SK-N-SH (cell line): Measurements from ENCODE around the gene EPHA6. TPM values are rescaled to one million over a fixed set of nuclear protein-coding genes. Genes with fewer than 3 reads are reported as not detected.

ENCODE experiments used
- CTCF ChIA-PET: fragments of 300-600, 350-600 bp; formaldehyde crosslinking; extraction: SDS; loops from one replicate; lab custom pipeline; 2021; lab: Yijun Ruan, JAX
- POLR2A ChIA-PET: fragments of 350-600 bp; sonication (Branson Sonifier 250); formaldehyde crosslinking; extraction: SDS; loops from one replicate; lab custom pipeline; 2020; ENCODE audit warnings: antibody characterized with exemption, inconsistent platforms; lab: Yijun Ruan, JAX
- DNase-seq: peaks from one replicate; pipeline ENCODE4 v3.0.0; 2012
- H2AFZ ChIP-seq: fragments of 200-600 bp; sonication (generic); 2 replicates; pipeline ENCODE4 v1.8.1; 2016; ENCODE audit warnings: antibody characterized with exemption, mild to moderate bottlenecking, low read depth
- H3F3A ChIP-seq: fragments of 200-600 bp; sonication (generic); replicated peaks from 2 replicates; pipeline ENCODE3; 2016; ENCODE audit warnings: antibody characterized with exemption, mild to moderate bottlenecking; ENCODE audit not compliant: insufficient read depth
- H3K27ac ChIP-seq, 2 experiments: fragments of 200-500 bp in 1 of 2; fragments of 200-600 bp in 1 of 2; sonication (Bioruptor generic) in 1 of 2; sonication (generic), shearing (Covaris generic) in 1 of 2; 2 replicates each; pipeline versions ENCODE4 v1.5.1 to v1.6.1; 2014 to 2016; ENCODE audit warnings: low read depth in 2 of 2, inconsistent platforms in 1 of 2, low read length in 1 of 2, mild to moderate bottlenecking in 1 of 2, mixed read lengths in 1 of 2
- H3K27me3 ChIP-seq: fragments of 200-600 bp; sonication (generic), shearing (Covaris generic); 2 replicates; pipeline ENCODE4 v1.6.1; 2016; ENCODE audit warnings: mixed run types; ENCODE audit not compliant: insufficient read depth
- H3K36me3 ChIP-seq, 2 experiments: fragments of 200-500 bp in 1 of 2; fragments of 200-600 bp in 1 of 2; sonication (Bioruptor generic) in 1 of 2; sonication (generic) in 1 of 2; replicated peaks in 1 of 2; 2 replicates each; pipeline versions ENCODE3 to v1.5.1; 2014 to 2016; ENCODE audit warnings: low read length in 1 of 2, mild to moderate bottlenecking in 1 of 2; ENCODE audit not compliant: insufficient read depth in 2 of 2, control insufficient read depth in 1 of 2
- H3K4me1 ChIP-seq, 2 experiments: fragments of 200-500 bp in 1 of 2; fragments of 200-600 bp in 1 of 2; sonication (Bioruptor generic) in 1 of 2; sonication (generic), shearing (Covaris generic) in 1 of 2; 2 replicates each; pipeline versions ENCODE4 v1.5.1 to v1.6.1; 2014 to 2016; ENCODE audit warnings: low read depth in 1 of 2, low read length in 1 of 2, mixed run types in 1 of 2; ENCODE audit not compliant: insufficient read depth in 2 of 2, control insufficient read depth in 1 of 2
- H3K4me2 ChIP-seq: fragments of 200-600 bp; sonication (generic), shearing (Covaris generic); 2 replicates; pipeline ENCODE4 v1.6.1; 2017; ENCODE audit warnings: mixed run types
- H3K4me3 ChIP-seq, 2 experiments: fragments of 200-500 bp in 1 of 2; fragments of 200-600 bp in 1 of 2; sonication (Bioruptor generic) in 1 of 2; sonication (generic), shearing (Covaris generic) in 1 of 2; 2 replicates each; pipeline versions ENCODE4 v1.5.1 to v1.8.1; 2014 to 2016; ENCODE audit warnings: low read depth in 2 of 2, inconsistent platforms in 1 of 2, low read length in 1 of 2, mild to moderate bottlenecking in 1 of 2, mixed read lengths in 1 of 2, moderate library complexity in 1 of 2
- H3K79me2 ChIP-seq: fragments of 200-600 bp; sonication (generic); 2 replicates; pipeline ENCODE4 v1.8.1; 2017; ENCODE audit warnings: mild to moderate bottlenecking; ENCODE audit not compliant: insufficient read depth
- H3K9ac ChIP-seq: fragments of 200-600 bp; sonication (generic); 2 replicates; pipeline ENCODE4 v1.6.1; 2017; ENCODE audit warnings: mixed run types
- H3K9me2 ChIP-seq: fragments of 200-600 bp; sonication (generic); 2 replicates; pipeline ENCODE4 v1.6.1; 2017; ENCODE audit warnings: mixed run types
- H3K9me3 ChIP-seq: fragments of 200-600 bp; sonication (generic); 2 replicates; pipeline ENCODE4 v1.6.1; 2017; ENCODE audit warnings: mixed run types, mild to moderate bottlenecking, moderate library complexity
- H4K20me1 ChIP-seq: fragments of 200-600 bp; sonication (generic); 2 replicates; pipeline ENCODE4 v1.6.1; 2017; ENCODE audit warnings: mild to moderate bottlenecking, mixed run types; ENCODE audit not compliant: insufficient read depth
- CTCF ChIP-seq: fragments of 200-600 bp; sonication (generic); IDR thresholded peaks from 2 replicates; pipeline ENCODE4 v1.6.1; 2017; ENCODE audit warnings: antibody characterized with exemption, mild to moderate bottlenecking, moderate library complexity
- ELF1 ChIP-seq: IDR thresholded peaks from 2 replicates; pipeline ENCODE4 v1.4.0; 2012
- JUND ChIP-seq: IDR thresholded peaks from 2 replicates; pipeline ENCODE4 v1.4.0; 2012
- MAX ChIP-seq: IDR thresholded peaks from 2 replicates; pipeline ENCODE4 v1.4.0; 2012; ENCODE audit warnings: low read depth
- MXI1 ChIP-seq: IDR thresholded peaks from 2 replicates; pipeline ENCODE4 v1.6.1; 2012; ENCODE audit warnings: mild to moderate bottlenecking, low read depth, low read length, improper control_type of control experiment
- POLR2AphosphoS5 ChIP-seq: IDR thresholded peaks from 2 replicates; pipeline ENCODE4 v1.6.1; 2012; ENCODE audit warnings: low read depth, low read length
- REST ChIP-seq: IDR thresholded peaks from 2 replicates; pipeline ENCODE4 v1.6.1; 2012; ENCODE audit warnings: mild to moderate bottlenecking, low read depth, low read length, moderate library complexity
- ZBTB33 ChIP-seq: IDR thresholded peaks from 2 replicates; pipeline ENCODE4 v1.4.0; 2012; ENCODE audit warnings: low read depth, borderline replicate concordance
- WGBS: methylation state at CpG from one replicate; pipeline ENCODE4 v1.1.6; 2017; ENCODE audit warnings: low lambda C conversion rate; 5-methylcytosine and 5-hydroxymethylcytosine counted together
- polyA plus RNA-seq, 3 experiments: library from polyadenylated mRNA; depleted of rRNA; stranded (reverse); fragments of >200 nt; gene quantifications; 2 replicates each; pipeline ENCODE4 v1.2.3, GENCODE V29; 2012

EPHA6 gene
- polyA plus RNA-seq, 1 of the 3 experiments (the other 2 are of a cell fraction): not detected

GRCh38 chr3:97425002-97425401 lies 610.6 kb downstream of the EPHA6 start:
- POLR2A ChIA-PET: no interaction called here
- Histone ChIP-seq H3K4me1 (no peaks in the 10 kb centered on the region), H3K9ac (no peak overlapping the region), H3K27ac (no peak overlapping the region), H4K20me1 (no peaks in the 10 kb centered on the region), H3K79me2 (no peaks in the 10 kb centered on the region), H3K9me2 (no peaks in the 10 kb centered on the region), H2AFZ (no peak overlapping the region), H3K4me2 (no peak overlapping the region), H3F3A (no peaks in the 10 kb centered on the region), H3K36me3 (no peaks in the 10 kb centered on the region), H3K27me3 (no peaks in the 10 kb centered on the region)
- CTCF ChIA-PET: no interaction called here
- no peak for DNase-seq
- no peak for TF ChIP-seq ZBTB33
- no peak for TF ChIP-seq CTCF
- TF ChIP-seq JUND: no peak
- TF ChIP-seq REST: no peak
- no peak for TF ChIP-seq MXI1
- no peak for TF ChIP-seq POLR2AphosphoS5
- TF ChIP-seq ELF1: no peak
- no peak for TF ChIP-seq MAX
- TF ChIP-seq, all 33 proteins: peak for 0
- Histone ChIP-seq H3K4me3 (no peak overlapping the region), H3K9me3 (no peaks in the 10 kb centered on the region)
- WGBS: 64% methylated on average over 6 of the region's 6 CpGs

GRCh38 chr3:97430601-97431000 lies 616.2 kb downstream of the EPHA6 start:
- Histone ChIP-seq H3K4me3 (no peak overlapping the region), H3F3A (no peaks in the 10 kb centered on the region), H3K9ac (no peak overlapping the region), H3K9me2 (no peaks in the 10 kb centered on the region), H3K36me3 (no peaks in the 10 kb centered on the region), H3K27ac (no peak overlapping the region), H3K27me3 (no peaks in the 10 kb centered on the region), H4K20me1 (no peaks in the 10 kb centered on the region), H2AFZ (no peak overlapping the region), H3K4me2 (no peak overlapping the region), H3K79me2 (no peaks in the 10 kb centered on the region), H3K9me3 (no peaks in the 10 kb centered on the region), H3K4me1 (no peaks in the 10 kb centered on the region)
- POLR2A ChIA-PET: no interaction called here
- CTCF ChIA-PET: no interaction called here
- no peak for DNase-seq
- 17% methylated on average over 2 of the region's 2 CpGs for WGBS
- no peak for TF ChIP-seq ELF1
